SK-N-SH (cell line): Measurements from ENCODE around the gene RRP1B. TPM values are rescaled to one million over a fixed set of nuclear protein-coding genes. Genes with fewer than 3 reads are reported as not detected.

Source experiments
- CTCF ChIA-PET: fragments of 300-600, 350-600 bp; formaldehyde crosslinking; extraction: SDS; loops from one replicate; lab custom pipeline; 2021; lab: Yijun Ruan, JAX
- POLR2A ChIA-PET: fragments of 350-600 bp; sonication (Branson Sonifier 250); formaldehyde crosslinking; extraction: SDS; loops from one replicate; lab custom pipeline; 2020; ENCODE audit warnings: antibody characterized with exemption, inconsistent platforms; lab: Yijun Ruan, JAX
- DNase-seq: peaks from one replicate; pipeline ENCODE4 v3.0.0; 2012
- H2AFZ ChIP-seq: fragments of 200-600 bp; sonication (generic); 2 replicates; pipeline ENCODE4 v1.8.1; 2016; ENCODE audit warnings: antibody characterized with exemption, mild to moderate bottlenecking, low read depth
- H3F3A ChIP-seq: fragments of 200-600 bp; sonication (generic); replicated peaks from 2 replicates; pipeline ENCODE3; 2016; ENCODE audit warnings: antibody characterized with exemption, mild to moderate bottlenecking; ENCODE audit not compliant: insufficient read depth
- H3K27ac ChIP-seq, 2 experiments: fragments of 200-500 bp in 1 of 2; fragments of 200-600 bp in 1 of 2; sonication (Bioruptor generic) in 1 of 2; sonication (generic), shearing (Covaris generic) in 1 of 2; 2 replicates each; pipeline versions ENCODE4 v1.5.1 to v1.6.1; 2014 to 2016; ENCODE audit warnings: low read depth in 2 of 2, inconsistent platforms in 1 of 2, low read length in 1 of 2, mild to moderate bottlenecking in 1 of 2, mixed read lengths in 1 of 2
- H3K27me3 ChIP-seq: fragments of 200-600 bp; sonication (generic), shearing (Covaris generic); 2 replicates; pipeline ENCODE4 v1.6.1; 2016; ENCODE audit warnings: mixed run types; ENCODE audit not compliant: insufficient read depth
- H3K36me3 ChIP-seq, 2 experiments: fragments of 200-500 bp in 1 of 2; fragments of 200-600 bp in 1 of 2; sonication (Bioruptor generic) in 1 of 2; sonication (generic) in 1 of 2; replicated peaks in 1 of 2; 2 replicates each; pipeline versions ENCODE3 to v1.5.1; 2014 to 2016; ENCODE audit warnings: low read length in 1 of 2, mild to moderate bottlenecking in 1 of 2; ENCODE audit not compliant: insufficient read depth in 2 of 2, control insufficient read depth in 1 of 2
- H3K4me1 ChIP-seq, 2 experiments: fragments of 200-500 bp in 1 of 2; fragments of 200-600 bp in 1 of 2; sonication (Bioruptor generic) in 1 of 2; sonication (generic), shearing (Covaris generic) in 1 of 2; 2 replicates each; pipeline versions ENCODE4 v1.5.1 to v1.6.1; 2014 to 2016; ENCODE audit warnings: low read depth in 1 of 2, low read length in 1 of 2, mixed run types in 1 of 2; ENCODE audit not compliant: insufficient read depth in 2 of 2, control insufficient read depth in 1 of 2
- H3K4me2 ChIP-seq: fragments of 200-600 bp; sonication (generic), shearing (Covaris generic); 2 replicates; pipeline ENCODE4 v1.6.1; 2017; ENCODE audit warnings: mixed run types
- H3K4me3 ChIP-seq, 2 experiments: fragments of 200-500 bp in 1 of 2; fragments of 200-600 bp in 1 of 2; sonication (Bioruptor generic) in 1 of 2; sonication (generic), shearing (Covaris generic) in 1 of 2; 2 replicates each; pipeline versions ENCODE4 v1.5.1 to v1.8.1; 2014 to 2016; ENCODE audit warnings: low read depth in 2 of 2, inconsistent platforms in 1 of 2, low read length in 1 of 2, mild to moderate bottlenecking in 1 of 2, mixed read lengths in 1 of 2, moderate library complexity in 1 of 2
- H3K79me2 ChIP-seq: fragments of 200-600 bp; sonication (generic); 2 replicates; pipeline ENCODE4 v1.8.1; 2017; ENCODE audit warnings: mild to moderate bottlenecking; ENCODE audit not compliant: insufficient read depth
- H3K9ac ChIP-seq: fragments of 200-600 bp; sonication (generic); 2 replicates; pipeline ENCODE4 v1.6.1; 2017; ENCODE audit warnings: mixed run types
- H3K9me2 ChIP-seq: fragments of 200-600 bp; sonication (generic); 2 replicates; pipeline ENCODE4 v1.6.1; 2017; ENCODE audit warnings: mixed run types
- H3K9me3 ChIP-seq: fragments of 200-600 bp; sonication (generic); 2 replicates; pipeline ENCODE4 v1.6.1; 2017; ENCODE audit warnings: mixed run types, mild to moderate bottlenecking, moderate library complexity
- H4K20me1 ChIP-seq: fragments of 200-600 bp; sonication (generic); 2 replicates; pipeline ENCODE4 v1.6.1; 2017; ENCODE audit warnings: mild to moderate bottlenecking, mixed run types; ENCODE audit not compliant: insufficient read depth
- ELF1 ChIP-seq: IDR thresholded peaks from 2 replicates; pipeline ENCODE4 v1.4.0; 2012
- FOSL2 ChIP-seq: IDR thresholded peaks from 2 replicates; pipeline ENCODE4 v1.4.0; 2012; ENCODE audit warnings: low read depth, mild to moderate bottlenecking, moderate library complexity, borderline replicate concordance
- FOXM1 ChIP-seq: IDR thresholded peaks from 2 replicates; pipeline ENCODE4 v1.4.0; 2012; ENCODE audit warnings: low read depth, mild to moderate bottlenecking
- GATA2 ChIP-seq: sonication (generic); formaldehyde crosslinking; IDR thresholded peaks from 2 replicates; pipeline ENCODE4 v1.5.0; 2020; ENCODE audit warnings: mild to moderate bottlenecking, missing genetic modification reagents
- JUND ChIP-seq: IDR thresholded peaks from 2 replicates; pipeline ENCODE4 v1.4.0; 2012
- MEF2A ChIP-seq: IDR thresholded peaks from 2 replicates; pipeline ENCODE4 v1.4.0; 2012; ENCODE audit warnings: low read depth, borderline replicate concordance
- NFIC ChIP-seq: IDR thresholded peaks from 2 replicates; pipeline ENCODE4 v1.4.0; 2012; ENCODE audit warnings: borderline replicate concordance
- RCOR1 ChIP-seq: fragments of 150-350 bp; IDR thresholded peaks from 2 replicates; pipeline ENCODE4 v1.6.1; 2017; ENCODE audit warnings: antibody characterized with exemption, low read length
- RXRA ChIP-seq: IDR thresholded peaks from 2 replicates; pipeline ENCODE4 v1.4.0; 2012; ENCODE audit warnings: low read depth, mild to moderate bottlenecking, borderline replicate concordance
- SMC3 ChIP-seq: IDR thresholded peaks from 2 replicates; pipeline ENCODE4 v1.6.1; 2012; ENCODE audit warnings: low read depth, low read length, improper control_type of control experiment
- TAF1 ChIP-seq: IDR thresholded peaks from 2 replicates; pipeline ENCODE4 v1.6.1; 2012; ENCODE audit warnings: low read depth, mild to moderate bottlenecking, low read length, moderate library complexity, borderline replicate concordance
- TCF12 ChIP-seq: IDR thresholded peaks from 2 replicates; pipeline ENCODE4 v1.4.0; 2012
- TEAD4 ChIP-seq: IDR thresholded peaks from 2 replicates; pipeline ENCODE4 v1.4.0; 2012; ENCODE audit warnings: mild to moderate bottlenecking, borderline replicate concordance; ENCODE audit not compliant: insufficient read depth
- YY1 ChIP-seq: IDR thresholded peaks from 2 replicates; pipeline ENCODE4 v1.4.0; 2012; ENCODE audit warnings: low read depth, mild to moderate bottlenecking
- WGBS: methylation state at CpG from one replicate; pipeline ENCODE4 v1.1.6; 2017; ENCODE audit warnings: low lambda C conversion rate; 5-methylcytosine and 5-hydroxymethylcytosine counted together
- polyA plus RNA-seq, 3 experiments: library from polyadenylated mRNA; depleted of rRNA; stranded (reverse); fragments of >200 nt; gene quantifications; 2 replicates each; pipeline ENCODE4 v1.2.3, GENCODE V29; 2012
- TF ChIP-seq, protein P1 (sequence below): IDR thresholded peaks from 2 replicates; pipeline ENCODE4 v1.6.1; 2012; ENCODE audit warnings: mild to moderate bottlenecking, low read depth, low read length, moderate library complexity
- TF ChIP-seq, protein P2 (sequence below): fragments of 150-350 bp; IDR thresholded peaks from 2 replicates; pipeline ENCODE4 v1.6.1; 2016; ENCODE audit warnings: mild to moderate bottlenecking, low read depth, low read length
- TF ChIP-seq, protein P3 (sequence below): fragments of 150-350 bp; IDR thresholded peaks from 2 replicates; pipeline ENCODE4 v1.6.1; 2017; ENCODE audit warnings: antibody characterized with exemption, low read length, low read depth, borderline replicate concordance
- TF ChIP-seq, protein P4 (sequence below): IDR thresholded peaks from 2 replicates; pipeline ENCODE4 v1.4.0; 2012; ENCODE audit warnings: low read depth, borderline replicate concordance
- TF ChIP-seq, protein P5 (sequence below): IDR thresholded peaks from 2 replicates; pipeline ENCODE4; 2012

Gene RRP1B
- polyA plus RNA-seq, 1 of the 3 experiments (the other 2 are of a cell fraction) = 10.4 TPM

DNA sequence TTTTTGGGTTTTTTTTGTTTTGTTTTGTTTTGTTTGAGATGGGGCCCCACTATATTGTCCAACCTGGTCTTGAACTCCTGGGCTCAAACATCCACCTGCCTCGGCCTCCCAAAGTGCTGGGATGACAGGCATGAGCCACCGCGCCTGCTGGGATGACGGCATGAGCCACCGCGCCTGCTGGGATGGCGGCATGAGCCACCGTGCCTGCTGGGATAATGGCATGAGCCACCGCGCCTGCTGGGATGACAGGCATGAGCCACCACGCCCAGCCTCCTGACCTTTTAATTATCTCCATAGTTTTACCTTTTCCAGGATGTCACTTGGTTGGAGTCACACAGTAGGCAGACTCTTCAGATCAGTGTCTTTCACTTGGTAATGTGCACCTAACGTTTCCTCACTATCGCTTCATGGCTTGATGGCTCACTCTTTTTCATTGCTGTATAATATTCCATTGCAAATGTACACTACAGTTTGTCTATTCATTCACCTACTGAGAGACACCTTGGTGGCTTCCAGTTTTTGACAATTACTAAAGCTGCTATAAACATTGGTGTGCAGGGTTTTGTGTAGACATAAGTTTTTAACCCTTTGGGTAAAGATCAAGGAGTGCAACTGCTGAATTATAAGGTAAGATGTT, 49.5 kb downstream of the RRP1B start:
- no peaks in the 10 kb centered on the region for H3K27me3 ChIP-seq
- ChIA-PET POLR2A (no interaction called here), CTCF (interaction anchor here (1.0 kb wide), 1 partner anchor 20 kb away, joined by 3 read pairs; no protein-coding TSS in a partner anchor)
- H4K20me1 ChIP-seq = no peaks in the 10 kb centered on the region
- H3K36me3 ChIP-seq = no peaks in the 10 kb centered on the region
- no peaks in the 10 kb centered on the region for H3K9me3 ChIP-seq
- TF ChIP-seq TEAD4 = no peak
- TF ChIP-seq TAF1 = no peak
- TF ChIP-seq TCF12 = no peak
- no peak for TF ChIP-seq RCOR1
- no peak for TF ChIP-seq YY1
- WGBS = 79% methylated on average over 13 of the region's 13 CpGs
- H3K4me1 ChIP-seq = no peaks in the 10 kb centered on the region
- no peaks in the 10 kb centered on the region for H3F3A ChIP-seq
- no peaks in the 10 kb centered on the region for H3K9me2 ChIP-seq
- no peak overlapping the region for H3K4me2 ChIP-seq
- DNase-seq = no peak
- H3K4me3 ChIP-seq = no peak overlapping the region
- H2AFZ ChIP-seq = no peak overlapping the region
- H3K27ac ChIP-seq = no peak overlapping the region
- H3K79me2 ChIP-seq = no peaks in the 10 kb centered on the region
- H3K9ac ChIP-seq = no peak overlapping the region

DNA sequence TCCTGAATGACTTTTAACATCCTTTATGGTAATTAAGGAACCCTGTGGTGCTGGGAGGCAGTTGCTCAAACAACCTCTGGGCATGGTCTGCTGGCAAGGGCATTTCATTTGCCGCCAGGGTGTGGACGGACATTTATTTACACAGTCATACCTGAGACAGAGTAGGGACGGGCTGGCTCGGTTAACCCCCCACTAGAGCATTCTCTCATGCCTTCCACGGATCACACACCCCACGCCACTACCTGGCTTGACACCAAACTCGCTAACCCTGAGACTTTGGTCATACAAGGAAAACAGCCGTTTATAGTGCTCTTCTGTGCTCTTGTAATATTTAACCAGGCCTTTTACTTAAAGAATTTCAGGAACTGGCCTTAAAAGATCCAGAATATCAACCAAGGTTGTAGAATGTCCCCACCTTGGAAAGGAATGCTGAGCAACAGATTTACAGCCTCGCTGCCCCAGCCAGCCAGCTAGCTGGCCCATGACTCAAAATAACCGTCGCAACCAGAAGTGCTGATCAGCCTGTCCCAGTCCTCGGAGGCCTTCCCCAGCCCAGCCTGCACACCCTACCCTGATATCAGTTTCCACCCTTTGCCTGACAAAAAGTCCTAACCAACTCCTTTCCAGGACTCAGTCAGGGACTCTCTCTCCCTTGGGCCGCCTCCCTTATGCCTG, 53.0 kb downstream of the RRP1B start:
- POLR2A ChIA-PET = no interaction called here
- Histone ChIP-seq H3K27ac (no peak overlapping the region; a peak in 1 of 4 replicates), H3F3A (no peaks in the 10 kb centered on the region), H3K79me2 (no peaks in the 10 kb centered on the region), H3K9me3 (no peaks in the 10 kb centered on the region), H3K9me2 (no peaks in the 10 kb centered on the region), H2AFZ (no peak overlapping the region), H3K9ac (no peak overlapping the region), H3K4me1 (no peaks in the 10 kb centered on the region), H4K20me1 (no peaks in the 10 kb centered on the region), H3K27me3 (no peaks in the 10 kb centered on the region), H3K36me3 (no peaks in the 10 kb centered on the region), H3K4me2 (no peak overlapping the region), H3K4me3 (no peak overlapping the region)
- 78% methylated on average over 13 of the region's 13 CpGs for WGBS
- CTCF ChIA-PET = interaction anchor here (1.3 kb wide), 1 partner anchor 8 kb away, joined by 3 read pairs; no protein-coding TSS in a partner anchor
- no peak for DNase-seq
- TF ChIP-seq, protein P1, sequence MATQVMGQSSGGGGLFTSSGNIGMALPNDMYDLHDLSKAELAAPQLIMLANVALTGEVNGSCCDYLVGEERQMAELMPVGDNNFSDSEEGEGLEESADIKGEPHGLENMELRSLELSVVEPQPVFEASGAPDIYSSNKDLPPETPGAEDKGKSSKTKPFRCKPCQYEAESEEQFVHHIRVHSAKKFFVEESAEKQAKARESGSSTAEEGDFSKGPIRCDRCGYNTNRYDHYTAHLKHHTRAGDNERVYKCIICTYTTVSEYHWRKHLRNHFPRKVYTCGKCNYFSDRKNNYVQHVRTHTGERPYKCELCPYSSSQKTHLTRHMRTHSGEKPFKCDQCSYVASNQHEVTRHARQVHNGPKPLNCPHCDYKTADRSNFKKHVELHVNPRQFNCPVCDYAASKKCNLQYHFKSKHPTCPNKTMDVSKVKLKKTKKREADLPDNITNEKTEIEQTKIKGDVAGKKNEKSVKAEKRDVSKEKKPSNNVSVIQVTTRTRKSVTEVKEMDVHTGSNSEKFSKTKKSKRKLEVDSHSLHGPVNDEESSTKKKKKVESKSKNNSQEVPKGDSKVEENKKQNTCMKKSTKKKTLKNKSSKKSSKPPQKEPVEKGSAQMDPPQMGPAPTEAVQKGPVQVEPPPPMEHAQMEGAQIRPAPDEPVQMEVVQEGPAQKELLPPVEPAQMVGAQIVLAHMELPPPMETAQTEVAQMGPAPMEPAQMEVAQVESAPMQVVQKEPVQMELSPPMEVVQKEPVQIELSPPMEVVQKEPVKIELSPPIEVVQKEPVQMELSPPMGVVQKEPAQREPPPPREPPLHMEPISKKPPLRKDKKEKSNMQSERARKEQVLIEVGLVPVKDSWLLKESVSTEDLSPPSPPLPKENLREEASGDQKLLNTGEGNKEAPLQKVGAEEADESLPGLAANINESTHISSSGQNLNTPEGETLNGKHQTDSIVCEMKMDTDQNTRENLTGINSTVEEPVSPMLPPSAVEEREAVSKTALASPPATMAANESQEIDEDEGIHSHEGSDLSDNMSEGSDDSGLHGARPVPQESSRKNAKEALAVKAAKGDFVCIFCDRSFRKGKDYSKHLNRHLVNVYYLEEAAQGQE = no peak
- TF ChIP-seq SMC3 (no peak), GATA2 (no peak), RXRA (no peak), FOXM1 (no peak), NFIC (no peak), MEF2A (no peak), ELF1 (no peak), FOSL2 (no peak), JUND (no peak)
- TF ChIP-seq, protein P2, sequence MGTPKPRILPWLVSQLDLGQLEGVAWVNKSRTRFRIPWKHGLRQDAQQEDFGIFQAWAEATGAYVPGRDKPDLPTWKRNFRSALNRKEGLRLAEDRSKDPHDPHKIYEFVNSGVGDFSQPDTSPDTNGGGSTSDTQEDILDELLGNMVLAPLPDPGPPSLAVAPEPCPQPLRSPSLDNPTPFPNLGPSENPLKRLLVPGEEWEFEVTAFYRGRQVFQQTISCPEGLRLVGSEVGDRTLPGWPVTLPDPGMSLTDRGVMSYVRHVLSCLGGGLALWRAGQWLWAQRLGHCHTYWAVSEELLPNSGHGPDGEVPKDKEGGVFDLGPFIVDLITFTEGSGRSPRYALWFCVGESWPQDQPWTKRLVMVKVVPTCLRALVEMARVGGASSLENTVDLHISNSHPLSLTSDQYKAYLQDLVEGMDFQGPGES = no peak
- TF ChIP-seq, protein P3, sequence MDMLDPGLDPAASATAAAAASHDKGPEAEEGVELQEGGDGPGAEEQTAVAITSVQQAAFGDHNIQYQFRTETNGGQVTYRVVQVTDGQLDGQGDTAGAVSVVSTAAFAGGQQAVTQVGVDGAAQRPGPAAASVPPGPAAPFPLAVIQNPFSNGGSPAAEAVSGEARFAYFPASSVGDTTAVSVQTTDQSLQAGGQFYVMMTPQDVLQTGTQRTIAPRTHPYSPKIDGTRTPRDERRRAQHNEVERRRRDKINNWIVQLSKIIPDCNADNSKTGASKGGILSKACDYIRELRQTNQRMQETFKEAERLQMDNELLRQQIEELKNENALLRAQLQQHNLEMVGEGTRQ = no peak
- TF ChIP-seq, protein P4, sequence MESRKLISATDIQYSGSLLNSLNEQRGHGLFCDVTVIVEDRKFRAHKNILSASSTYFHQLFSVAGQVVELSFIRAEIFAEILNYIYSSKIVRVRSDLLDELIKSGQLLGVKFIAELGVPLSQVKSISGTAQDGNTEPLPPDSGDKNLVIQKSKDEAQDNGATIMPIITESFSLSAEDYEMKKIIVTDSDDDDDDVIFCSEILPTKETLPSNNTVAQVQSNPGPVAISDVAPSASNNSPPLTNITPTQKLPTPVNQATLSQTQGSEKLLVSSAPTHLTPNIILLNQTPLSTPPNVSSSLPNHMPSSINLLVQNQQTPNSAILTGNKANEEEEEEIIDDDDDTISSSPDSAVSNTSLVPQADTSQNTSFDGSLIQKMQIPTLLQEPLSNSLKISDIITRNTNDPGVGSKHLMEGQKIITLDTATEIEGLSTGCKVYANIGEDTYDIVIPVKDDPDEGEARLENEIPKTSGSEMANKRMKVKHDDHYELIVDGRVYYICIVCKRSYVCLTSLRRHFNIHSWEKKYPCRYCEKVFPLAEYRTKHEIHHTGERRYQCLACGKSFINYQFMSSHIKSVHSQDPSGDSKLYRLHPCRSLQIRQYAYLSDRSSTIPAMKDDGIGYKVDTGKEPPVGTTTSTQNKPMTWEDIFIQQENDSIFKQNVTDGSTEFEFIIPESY = no peak
- TF ChIP-seq, protein P5, sequence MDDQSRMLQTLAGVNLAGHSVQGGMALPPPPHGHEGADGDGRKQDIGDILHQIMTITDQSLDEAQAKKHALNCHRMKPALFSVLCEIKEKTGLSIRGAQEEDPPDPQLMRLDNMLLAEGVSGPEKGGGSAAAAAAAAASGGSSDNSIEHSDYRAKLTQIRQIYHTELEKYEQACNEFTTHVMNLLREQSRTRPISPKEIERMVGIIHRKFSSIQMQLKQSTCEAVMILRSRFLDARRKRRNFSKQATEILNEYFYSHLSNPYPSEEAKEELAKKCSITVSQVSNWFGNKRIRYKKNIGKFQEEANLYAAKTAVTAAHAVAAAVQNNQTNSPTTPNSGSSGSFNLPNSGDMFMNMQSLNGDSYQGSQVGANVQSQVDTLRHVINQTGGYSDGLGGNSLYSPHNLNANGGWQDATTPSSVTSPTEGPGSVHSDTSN = no peak
